Activated T-helper 2 cell treated with anti-CD3 and anti-CD28 coated beads, Interferon-gamma antibody, Interleukin-2, Interleukin-4, amounts not matched to agents 10 μg/mL and 5 μg/mL and 100 μg/mL, durations not matched to agents 14 hours and 24 hours and 36 hours (primary cell): ENCODE results near the gene MRE11. TPM values are rescaled to one million over a fixed set of nuclear protein-coding genes. Genes with fewer than 3 reads are reported as not detected.
"Not testable (repeated sequence)": the region's sequence is repeated elsewhere in the genome, so short reads cannot be mapped to it uniquely, and the experiment has no call there.

Source experiments
- DNase-seq: peaks from one replicate; pipeline ENCODE4 v3.0.0; 2021; ENCODE audit warnings: low spot score
- H3K27ac Mint-ChIP-seq: one replicate; pipeline ENCODE4 v1.8.0; 2021; ENCODE audit warnings: mixed read lengths
- H3K27me3 Mint-ChIP-seq: one replicate; pipeline ENCODE4 v1.8.0; 2021; ENCODE audit warnings: low read depth, mixed read lengths
- H3K36me3 Mint-ChIP-seq: one replicate; pipeline ENCODE4 v1.8.0; 2021; ENCODE audit warnings: low read depth, mixed read lengths
- H3K4me1 Mint-ChIP-seq: one replicate; pipeline ENCODE4 v1.8.0; 2021; ENCODE audit warnings: low read depth, mixed read lengths
- H3K4me3 Mint-ChIP-seq: one replicate; pipeline ENCODE4 v1.8.0; 2021; ENCODE audit warnings: low read depth, mild to moderate bottlenecking, moderate library complexity, mixed read lengths
- H3K9me3 Mint-ChIP-seq: one replicate; pipeline ENCODE4 v1.8.0; 2021; ENCODE audit warnings: mixed read lengths
- intact Hi-C: fragments of 100-400 bp; cut with micrococcal nuclease; formaldehyde crosslinking; loops from one replicate; pipeline ENCODE4 v1.15.1; 2023
- total RNA-seq: library from RNA; stranded (reverse); gene quantifications from 2 replicates; pipeline ENCODE4 v1.2.3, GENCODE V29; 2022

MRE11 gene
- total RNA-seq, 1 donor from 2014 or later = 45.8 TPM

- intact Hi-C loops = no loop called here
- no peak for DNase-seq
- Mint-ChIP-seq H3K27ac (no peak within 1 kb of the TSS), H3K4me3 (peak within 1 kb of the TSS; percentile 22), H3K4me1 (peaks cover 3% of the 10 kb centered on the region), H3K9me3 (no peaks in the 10 kb centered on the region), H3K27me3 (peaks cover 44% of the 10 kb centered on the region), H3K36me3 (no peaks in the 10 kb centered on the region)
These were observed 92.5 kb downstream of the MRE11 start, which contains the start of gene GPR83 for GRCh38 chr11:94400839-94401772. TSS of gene GPR83 (minus strand) at chr11:94401419. CDS start at chr11:94401247, 172 bp downstream.

- intact Hi-C loops = no loop called here
- Mint-ChIP-seq H3K9me3 (no peaks in the 10 kb centered on the region), H3K4me3 (peak overlapping the region; percentile 22), H3K27ac (no peak overlapping the region), H3K27me3 (peaks cover 44% of the 10 kb centered on the region), H3K36me3 (no peaks in the 10 kb centered on the region), H3K4me1 (peaks cover 3% of the 10 kb centered on the region)
- DNase-seq = no peak
These were observed 93.2 kb downstream of the MRE11 start for GRCh38 chr11:94400457-94400838.

- intact Hi-C loops = no loop called here
These were observed 93.6 kb downstream of the MRE11 start for GRCh38 chr11:94400050-94400449.

GRCh38 chr11:94398101-94398500 is 95.5 kb downstream of the MRE11 start:
- H3K9me3 Mint-ChIP-seq = no peaks in the 10 kb centered on the region
- H3K27ac Mint-ChIP-seq = no peak overlapping the region
- DNase-seq = no peak
- H3K4me3 Mint-ChIP-seq = no peak overlapping the region
- H3K27me3 Mint-ChIP-seq = peaks cover 43% of the 10 kb centered on the region
- intact Hi-C loops = no loop called here
- no peaks in the 10 kb centered on the region for H3K36me3 Mint-ChIP-seq
- H3K4me1 Mint-ChIP-seq = peaks cover 3% of the 10 kb centered on the region

More at GRCh38 chr11:94400050-94400449, 93.6 kb downstream of the MRE11 start:
- DNase-seq = no peak
- Mint-ChIP-seq H3K9me3 (no peaks in the 10 kb centered on the region), H3K27ac (no peak overlapping the region), H3K4me3 (no peak overlapping the region), H3K36me3 (no peaks in the 10 kb centered on the region), H3K4me1 (peaks cover 3% of the 10 kb centered on the region), H3K27me3 (peaks cover 44% of the 10 kb centered on the region)

DNA sequence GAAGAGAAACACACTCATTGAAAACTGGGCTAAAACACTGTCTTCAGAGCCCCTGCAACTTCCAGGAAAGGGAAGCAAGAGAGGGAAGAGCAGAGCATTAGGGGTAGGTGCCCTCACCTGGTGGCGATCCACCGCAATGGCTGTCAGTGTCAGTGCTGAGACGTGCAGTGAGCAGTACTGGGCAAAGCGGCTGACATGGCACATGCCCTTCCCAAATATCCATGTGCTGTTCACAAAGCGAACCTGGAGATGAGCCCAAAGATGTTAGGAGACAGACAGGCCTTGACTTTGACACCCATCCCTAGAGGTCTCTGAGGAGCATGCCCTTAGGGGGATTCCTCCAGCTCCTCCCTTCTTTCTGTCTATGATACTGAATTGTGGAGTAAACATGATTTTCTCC is 97.4 kb downstream of the MRE11 start:
- H3K27me3 Mint-ChIP-seq = peaks cover 31% of the 10 kb centered on the region
- H3K36me3 Mint-ChIP-seq = no peaks in the 10 kb centered on the region
- intact Hi-C loops = no loop called here
- no peak overlapping the region for H3K27ac Mint-ChIP-seq
- H3K4me1 Mint-ChIP-seq = peaks cover 3% of the 10 kb centered on the region
- H3K4me3 Mint-ChIP-seq = no peak overlapping the region
- no peaks in the 10 kb centered on the region for H3K9me3 Mint-ChIP-seq
- no peak for DNase-seq

DNA sequence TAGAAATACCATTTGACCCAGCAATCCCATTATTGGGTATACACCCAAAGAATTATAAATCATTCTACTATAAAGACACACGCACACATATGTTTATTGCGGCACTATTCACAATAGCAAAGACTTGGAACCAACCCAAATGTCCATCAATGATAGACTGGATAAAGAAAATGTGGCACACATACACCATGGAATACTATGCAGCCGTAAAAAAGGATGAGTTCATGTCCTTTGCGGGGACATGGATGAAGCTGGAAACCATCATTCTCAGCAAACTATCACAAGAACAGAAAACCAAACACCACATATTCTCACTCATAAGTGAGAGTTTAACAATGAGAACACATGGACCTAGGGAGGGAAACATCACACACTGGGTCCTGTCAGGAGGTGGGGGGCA is 101.7 kb downstream of the MRE11 start:
- intact Hi-C loops, H3K9me3 Mint-ChIP-seq, H3K4me3 Mint-ChIP-seq, H3K4me1 Mint-ChIP-seq, H3K27ac Mint-ChIP-seq, H3K27me3 Mint-ChIP-seq, DNase-seq, H3K36me3 Mint-ChIP-seq: not testable (repeated sequence)

- intact Hi-C loops = no loop called here
- Mint-ChIP-seq H3K27ac (no peak overlapping the region), H3K27me3 (no peaks in the 10 kb centered on the region), H3K9me3 (no peaks in the 10 kb centered on the region), H3K4me1 (no peaks in the 10 kb centered on the region), H3K4me3 (no peak overlapping the region), H3K36me3 (no peaks in the 10 kb centered on the region)
- no peak for DNase-seq
These were observed 114.0 kb downstream of the MRE11 start for GRCh38 chr11:94379613-94380012.

DNA sequence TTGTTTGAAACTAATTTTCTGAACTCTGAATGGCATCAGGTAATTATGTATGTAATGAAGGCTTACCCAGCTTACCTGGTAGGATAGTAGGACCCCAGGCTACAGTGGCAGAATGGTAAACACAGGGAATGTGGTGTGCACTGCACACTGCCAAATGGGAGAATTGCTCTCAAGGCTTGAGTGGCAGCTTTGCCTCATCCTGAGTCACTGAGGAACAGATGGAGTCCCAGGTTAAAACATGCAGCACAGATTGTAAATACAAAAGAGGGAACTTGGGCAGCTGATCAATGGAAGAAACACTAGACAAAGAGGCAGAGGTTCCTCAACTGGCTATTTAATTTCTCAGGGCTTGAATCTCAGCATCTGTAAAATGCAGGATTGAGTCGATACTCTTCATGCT is 116.8 kb downstream of the MRE11 start:
- H3K27ac Mint-ChIP-seq = no peak overlapping the region
- intact Hi-C loops = no loop called here

GRCh38 chr11:94370576-94370975 is 123.1 kb downstream of the MRE11 start:
- H3K4me3 Mint-ChIP-seq, intact Hi-C loops, H3K36me3 Mint-ChIP-seq, H3K9me3 Mint-ChIP-seq, DNase-seq, H3K27me3 Mint-ChIP-seq, H3K4me1 Mint-ChIP-seq, H3K27ac Mint-ChIP-seq: not testable (repeated sequence)

More for the DNA sequence above, 116.8 kb downstream of the MRE11 start:
- Mint-ChIP-seq H3K4me3 (no peak overlapping the region), H3K27me3 (no peaks in the 10 kb centered on the region), H3K36me3 (no peaks in the 10 kb centered on the region), H3K4me1 (no peaks in the 10 kb centered on the region), H3K9me3 (no peaks in the 10 kb centered on the region)
- DNase-seq = no peak

Other genes with a start within 250 kb of the MRE11 start
- gene IZUMO1R, start 189.3 kb downstream of the MRE11 start, total RNA-seq = not detected in 2 replicates
- 0.05 TPM in 1 of 2 replicates, not detected in the other for gene GPR83, start 92.4 kb downstream of the MRE11 start, total RNA-seq
- 19.4 and 20.7 TPM in 2 replicates for gene ANKRD49, start 140 bp upstream of the MRE11 start, total RNA-seq
- not detected in 2 replicates for gene C11orf97, start 18.6 kb upstream of the MRE11 start, total RNA-seq
- 8.4 and 8.9 TPM in 2 replicates for gene FUT4, start 50.1 kb upstream of the MRE11 start, total RNA-seq
- gene PIWIL4, start 73.5 kb upstream of the MRE11 start, total RNA-seq = 0.67 and 0.84 TPM in 2 replicates